Measurements from ENCODE around the gene TMEM129. TPM values are rescaled to one million over a fixed set of nuclear protein-coding genes. Genes with fewer than 3 reads are reported as not detected.

TMEM129 gene
- total and polyA plus RNA-seq, 12 donors: 28.1 to 45.6 (median 33.2) TPM

GRCh38 chr4:1691737-1692373 lies 29.3 kb downstream of the TMEM129 start:
- no peaks in the 10 kb centered on the region for H3K27me3 ChIP-seq
- peaks cover 0 to 72% (median 24%) of the 10 kb centered on the region in 9 donors for H3K36me3 ChIP-seq
- H3K27ac ChIP-seq: no peak overlapping the region
- DNase-seq (no peak), ATAC-seq (no peak)
- H3K4me1 ChIP-seq: no peaks in the 10 kb centered on the region
- no peak for TF ChIP-seq CTCF (IDR thresholded peaks at IDR 0.05)
- 86 to 95% methylated on average over 9 of the region's 9 CpGs for WGBS, 2 donors
- intact Hi-C loops (cut with DNase I): loop anchor here in 7 of 10 donors (2.0 to 5.0 kb wide), 3 partner anchors 33 to 35 kb away; no protein-coding TSS in a partner anchor
- no peaks in the 10 kb centered on the region for H3K9me3 ChIP-seq
- H3K4me3 ChIP-seq: no peak overlapping the region

GRCh38 chr4:1690698-1691097 lies 30.4 kb downstream of the TMEM129 start:
- ATAC-seq (no peak), DNase-seq (no peak)
- H3K4me1 ChIP-seq: no peaks in the 10 kb centered on the region
- no peaks in the 10 kb centered on the region for H3K9me3 ChIP-seq
- H3K36me3 ChIP-seq: peaks cover 0 to 61% (median 19%) of the 10 kb centered on the region in 9 donors
- H3K27ac ChIP-seq: no peak overlapping the region
- no peaks in the 10 kb centered on the region for H3K27me3 ChIP-seq
- TF ChIP-seq CTCF (IDR thresholded peaks at IDR 0.05): no peak
- 95 to 98% methylated on average over 3 of the region's 3 CpGs for WGBS, 2 donors
- no peak overlapping the region for H3K4me3 ChIP-seq
- intact Hi-C loops (cut with DNase I): loop anchor here in 2 of 10 donors (5.0 kb wide), 1 partner anchor 37 kb away; no protein-coding TSS in a partner anchor

- TF ChIP-seq CTCF (IDR thresholded peaks at IDR 0.05): no peak
- Histone ChIP-seq H3K4me1 (peaks cover 0 to 18% (median 8%) of the 10 kb centered on the region in 9 donors), H3K4me3 (no peak overlapping the region), H3K9me3 (no peaks in the 10 kb centered on the region), H3K36me3 (peaks cover 0 to 19% (median 2%) of the 10 kb centered on the region in 9 donors), H3K27me3 (no peaks in the 10 kb centered on the region), H3K27ac (no peak overlapping the region)
- intact Hi-C loops (cut with DNase I): no loop called here
- WGBS, 2 donors: 46 to 56% methylated on average over 7 of the region's 7 CpGs
- ATAC-seq (no peak), DNase-seq (no peak)
These were observed 34.6 kb downstream of the TMEM129 start for GRCh38 chr4:1686440-1687036.

GRCh38 chr4:1685235-1686150 lies 35.6 kb downstream of the TMEM129 start:
- no peaks in the 10 kb centered on the region for H3K9me3 ChIP-seq
- H3K4me3 ChIP-seq: peak overlapping the region in 1 of 10 donors; percentile 56
- 83 to 84% methylated on average over 23 of the region's 23 CpGs for WGBS, 2 donors
- H3K27ac ChIP-seq: peak overlapping the region in 1 of 10 donors; percentile 21
- intact Hi-C loops (cut with DNase I): no loop called here
- peaks cover 0 to 18% (median 8%) of the 10 kb centered on the region in 9 donors for H3K4me1 ChIP-seq
- H3K36me3 ChIP-seq: peaks cover 0 to 9% (median 0%) of the 10 kb centered on the region in 9 donors
- ATAC-seq (peak in 2 of 8 donors; percentile 1 to 20), DNase-seq (no peak)
- no peak for TF ChIP-seq CTCF (IDR thresholded peaks at IDR 0.05)
- H3K27me3 ChIP-seq: no peaks in the 10 kb centered on the region

Data from heart right ventricle (tissue), 16 donors.